ENCODE measurements around the gene EXOC3L1. TPM values are rescaled to one million over a fixed set of nuclear protein-coding genes. Genes with fewer than 3 reads are reported as not detected.

EXOC3L1 gene
- total and polyA plus RNA-seq, 2 of the 13 experiments (the other 11 are each of a cell fraction or from before 2014, with no cell fraction given), result 0.12 TPM; not detected in 1

DNA sequence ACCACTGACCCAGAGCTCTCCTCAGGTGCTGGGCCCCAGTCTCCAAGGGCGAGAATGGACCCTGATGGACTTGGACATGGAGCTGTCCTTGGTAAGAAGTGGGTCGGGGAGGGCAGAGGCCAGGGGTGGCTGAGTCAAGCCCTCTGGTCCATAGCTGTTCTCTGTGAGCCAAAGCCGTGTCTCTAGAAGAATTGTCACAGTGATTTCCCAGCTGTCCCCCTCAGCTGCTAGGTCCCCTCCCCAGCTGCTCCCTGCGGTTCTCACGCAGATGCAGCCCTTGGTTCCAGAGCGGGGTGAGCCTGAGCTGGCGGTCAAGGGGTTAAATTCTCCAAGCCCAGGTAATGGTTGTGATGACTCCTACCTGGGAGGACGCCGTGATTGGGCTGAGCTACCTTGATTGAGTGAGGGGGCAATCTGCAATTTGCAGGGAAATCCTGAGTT, 20.9 kb downstream of the EXOC3L1 start (continued):
- TF ChIP-seq, protein P1, sequence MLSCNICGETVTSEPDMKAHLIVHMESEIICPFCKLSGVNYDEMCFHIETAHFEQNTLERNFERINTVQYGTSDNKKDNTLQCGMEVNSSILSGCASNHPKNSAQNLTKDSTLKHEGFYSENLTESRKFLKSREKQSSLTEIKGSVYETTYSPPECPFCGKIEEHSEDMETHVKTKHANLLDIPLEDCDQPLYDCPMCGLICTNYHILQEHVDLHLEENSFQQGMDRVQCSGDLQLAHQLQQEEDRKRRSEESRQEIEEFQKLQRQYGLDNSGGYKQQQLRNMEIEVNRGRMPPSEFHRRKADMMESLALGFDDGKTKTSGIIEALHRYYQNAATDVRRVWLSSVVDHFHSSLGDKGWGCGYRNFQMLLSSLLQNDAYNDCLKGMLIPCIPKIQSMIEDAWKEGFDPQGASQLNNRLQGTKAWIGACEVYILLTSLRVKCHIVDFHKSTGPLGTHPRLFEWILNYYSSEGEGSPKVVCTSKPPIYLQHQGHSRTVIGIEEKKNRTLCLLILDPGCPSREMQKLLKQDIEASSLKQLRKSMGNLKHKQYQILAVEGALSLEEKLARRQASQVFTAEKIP (CRISPR knock-in tag; IDR thresholded peaks at IDR 0.05; ENCODE audit: borderline replicate concordance), result no peak
- no peak for TF ChIP-seq ZNF614 (CRISPR knock-in tag; IDR thresholded peaks at IDR 0.05; ENCODE audit: borderline replicate concordance)
- TF ChIP-seq ZNF33A (CRISPR knock-in tag; IDR thresholded peaks at IDR 0.05; ENCODE audit: borderline replicate concordance), result no peak
- TF ChIP-seq ZNF225 (CRISPR knock-in tag; IDR thresholded peaks at IDR 0.05), result no peak
- TF ChIP-seq SP140L (CRISPR knock-in tag; IDR thresholded peaks at IDR 0.05; ENCODE audit: borderline replicate concordance), result no peak
- TF ChIP-seq SMAD9 (CRISPR knock-in tag; IDR thresholded peaks at IDR 0.05), result no peak
- TF ChIP-seq GFI1 (CRISPR knock-in tag; IDR thresholded peaks at IDR 0.05; ENCODE audit: borderline replicate concordance), result no peak
- TF ChIP-seq, protein P2, sequence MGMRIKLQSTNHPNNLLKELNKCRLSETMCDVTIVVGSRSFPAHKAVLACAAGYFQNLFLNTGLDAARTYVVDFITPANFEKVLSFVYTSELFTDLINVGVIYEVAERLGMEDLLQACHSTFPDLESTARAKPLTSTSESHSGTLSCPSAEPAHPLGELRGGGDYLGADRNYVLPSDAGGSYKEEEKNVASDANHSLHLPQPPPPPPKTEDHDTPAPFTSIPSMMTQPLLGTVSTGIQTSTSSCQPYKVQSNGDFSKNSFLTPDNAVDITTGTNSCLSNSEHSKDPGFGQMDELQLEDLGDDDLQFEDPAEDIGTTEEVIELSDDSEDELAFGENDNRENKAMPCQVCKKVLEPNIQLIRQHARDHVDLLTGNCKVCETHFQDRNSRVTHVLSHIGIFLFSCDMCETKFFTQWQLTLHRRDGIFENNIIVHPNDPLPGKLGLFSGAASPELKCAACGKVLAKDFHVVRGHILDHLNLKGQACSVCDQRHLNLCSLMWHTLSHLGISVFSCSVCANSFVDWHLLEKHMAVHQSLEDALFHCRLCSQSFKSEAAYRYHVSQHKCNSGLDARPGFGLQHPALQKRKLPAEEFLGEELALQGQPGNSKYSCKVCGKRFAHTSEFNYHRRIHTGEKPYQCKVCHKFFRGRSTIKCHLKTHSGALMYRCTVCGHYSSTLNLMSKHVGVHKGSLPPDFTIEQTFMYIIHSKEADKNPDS (CRISPR knock-in tag; IDR thresholded peaks at IDR 0.05), result 0 out of 2 replicates have a peak, but pooled peaks have one; percentile 59
- TF ChIP-seq ZNF737 (CRISPR knock-in tag; IDR thresholded peaks at IDR 0.05; ENCODE audit: borderline replicate concordance), result no peak
- no peak for TF ChIP-seq TRIM24 (CRISPR knock-in tag; IDR thresholded peaks at IDR 0.05)
- TF ChIP-seq ZFP36 (IDR thresholded peaks at IDR 0.05; ENCODE audit: borderline replicate concordance, low read depth, low read length, partially characterized antibody), result no peak
- TF ChIP-seq, protein P3, sequence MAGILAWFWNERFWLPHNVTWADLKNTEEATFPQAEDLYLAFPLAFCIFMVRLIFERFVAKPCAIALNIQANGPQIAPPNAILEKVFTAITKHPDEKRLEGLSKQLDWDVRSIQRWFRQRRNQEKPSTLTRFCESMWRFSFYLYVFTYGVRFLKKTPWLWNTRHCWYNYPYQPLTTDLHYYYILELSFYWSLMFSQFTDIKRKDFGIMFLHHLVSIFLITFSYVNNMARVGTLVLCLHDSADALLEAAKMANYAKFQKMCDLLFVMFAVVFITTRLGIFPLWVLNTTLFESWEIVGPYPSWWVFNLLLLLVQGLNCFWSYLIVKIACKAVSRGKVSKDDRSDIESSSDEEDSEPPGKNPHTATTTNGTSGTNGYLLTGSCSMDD (CRISPR knock-in tag; IDR thresholded peaks at IDR 0.05), result no peak
- TF ChIP-seq GATAD1 (CRISPR knock-in tag; IDR thresholded peaks at IDR 0.05), result no peak
- no peak for TF ChIP-seq SIN3B (IDR thresholded peaks at IDR 0.05; ENCODE audit: low read length)
- TF ChIP-seq, protein P4, sequence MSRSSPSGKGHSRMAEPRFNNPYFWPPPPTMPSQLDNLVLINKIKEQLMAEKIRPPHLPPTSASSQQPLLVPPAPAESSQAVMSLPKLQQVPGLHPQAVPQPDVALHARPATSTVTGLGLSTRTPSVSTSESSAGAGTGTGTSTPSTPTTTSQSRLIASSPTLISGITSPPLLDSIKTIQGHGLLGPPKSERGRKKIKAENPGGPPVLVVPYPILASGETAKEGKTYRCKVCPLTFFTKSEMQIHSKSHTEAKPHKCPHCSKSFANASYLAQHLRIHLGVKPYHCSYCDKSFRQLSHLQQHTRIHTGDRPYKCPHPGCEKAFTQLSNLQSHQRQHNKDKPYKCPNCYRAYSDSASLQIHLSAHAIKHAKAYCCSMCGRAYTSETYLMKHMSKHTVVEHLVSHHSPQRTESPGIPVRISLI (CRISPR knock-in tag; IDR thresholded peaks at IDR 0.05; ENCODE audit: borderline replicate concordance), result no peak
- TF ChIP-seq TAF1 (CRISPR knock-in tag; IDR thresholded peaks at IDR 0.05), result no peak
- TF ChIP-seq AHR (CRISPR knock-in tag; IDR thresholded peaks at IDR 0.05), result no peak
- TF ChIP-seq TCF12 (IDR thresholded peaks at IDR 0.05), result no peak
- no peak for TF ChIP-seq TCF12 (CRISPR knock-in tag; IDR thresholded peaks at IDR 0.05)

All from HepG2 (cell line).